Measurements from ENCODE around the gene FGF23.
A peak's percentile ranks its signal among the peaks of the same experiment; 100 is the strongest.
"Not testable (repeated sequence)": the region's sequence is repeated elsewhere in the genome, so short reads cannot be mapped to it uniquely, and the experiment has no call there.

The FGF23 gene

DNA sequence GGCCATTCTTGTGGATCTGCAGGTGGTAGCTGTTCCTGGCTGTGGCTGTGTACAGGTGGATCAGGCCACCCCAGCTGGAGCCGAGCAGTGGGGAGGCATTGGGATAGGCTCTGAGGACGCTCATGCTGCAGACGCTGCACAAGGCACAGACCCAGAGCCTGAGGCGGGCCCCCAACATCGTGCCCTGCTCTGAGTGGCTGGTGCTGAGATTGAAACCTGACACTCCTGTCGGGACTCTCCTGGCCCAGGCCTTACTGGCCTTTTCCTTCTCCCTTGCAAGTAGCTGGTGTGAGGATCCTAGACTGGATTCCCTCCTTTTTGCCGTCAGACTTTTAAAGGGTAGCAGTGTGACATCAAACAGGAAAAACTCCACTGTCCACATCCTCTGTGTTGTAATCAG lies at the start of gene FGF23:
Gene FGF23 (minus strand): TSS at position 308 of the 400 bp plus-strand sequence. CDS start 130 bp downstream, at position 178.
- DNase-seq = peak; percentile 43

DNA sequence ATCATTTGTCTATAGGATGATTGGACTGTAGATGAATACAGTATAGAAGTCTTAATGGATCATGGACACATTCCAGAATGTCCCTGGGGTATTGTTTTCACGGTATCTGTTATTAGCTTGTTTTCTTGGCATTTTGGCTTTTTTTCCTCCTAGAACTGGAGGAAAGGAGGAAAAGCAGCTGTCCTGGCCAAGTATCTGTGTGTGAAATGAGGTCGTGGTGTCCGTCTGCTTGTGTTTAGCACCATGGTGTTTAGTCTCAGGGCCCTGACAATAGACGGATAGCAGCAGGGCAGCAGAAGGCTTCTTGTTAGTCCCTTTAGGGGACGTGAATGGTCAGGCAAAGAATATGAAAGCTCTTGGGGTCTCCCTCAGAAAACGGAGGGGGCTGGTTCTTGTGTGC lies 44.9 kb upstream of the FGF23 start:
- DNase-seq = no peak

DNA sequence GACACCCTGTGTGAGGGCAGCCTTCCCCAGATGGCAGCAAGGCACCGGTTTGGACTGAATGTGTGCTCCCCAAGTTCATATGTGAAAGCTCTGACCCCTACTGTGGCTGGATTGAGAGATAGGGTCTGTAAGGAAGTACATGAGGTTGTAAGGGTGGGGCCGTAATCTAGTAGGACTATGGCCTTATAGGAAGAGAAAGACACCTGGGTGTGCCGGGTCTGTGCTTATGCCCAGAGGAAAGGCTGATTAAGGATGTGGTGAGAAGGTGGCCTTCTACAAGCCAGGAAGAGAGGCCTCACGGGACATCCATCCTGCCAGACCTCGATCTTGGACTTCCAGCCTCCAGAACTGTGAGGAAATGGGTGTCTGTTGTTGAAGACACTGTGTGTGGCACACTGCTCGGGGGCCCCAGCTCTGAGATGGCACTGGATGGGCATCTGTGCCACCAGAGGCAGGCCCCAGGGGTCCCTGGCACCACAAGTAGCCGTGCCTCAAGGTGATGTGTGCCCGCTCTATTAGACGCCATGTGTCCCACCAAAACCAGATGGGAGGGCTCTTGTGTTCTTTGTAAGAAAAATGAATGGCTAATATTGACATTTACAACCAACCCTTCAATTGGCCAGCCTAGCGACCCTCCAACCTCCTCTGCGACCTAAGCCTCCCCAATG lies 44.1 kb upstream of the FGF23 start:
- DNase-seq = no peak

DNA sequence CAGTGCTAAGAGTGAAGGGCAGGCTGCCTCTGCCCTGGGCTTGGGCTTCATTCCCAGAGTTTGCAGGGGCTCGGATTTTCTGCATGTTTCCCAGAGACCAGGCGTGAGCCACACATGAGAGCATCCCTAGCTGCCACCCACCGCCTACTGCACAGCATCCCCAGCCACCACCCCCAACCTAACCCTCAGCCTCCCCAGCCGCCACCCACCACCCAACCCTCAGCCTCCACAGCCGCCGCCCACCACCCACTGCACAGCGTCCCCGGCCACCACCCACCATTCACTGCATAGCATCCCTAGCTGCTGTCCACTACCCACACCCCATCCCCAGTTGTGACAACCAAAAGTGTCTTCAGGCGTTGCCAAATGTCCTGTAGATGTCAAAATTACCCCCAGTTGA lies 43.5 kb upstream of the FGF23 start:
- no peak for DNase-seq

DNA sequence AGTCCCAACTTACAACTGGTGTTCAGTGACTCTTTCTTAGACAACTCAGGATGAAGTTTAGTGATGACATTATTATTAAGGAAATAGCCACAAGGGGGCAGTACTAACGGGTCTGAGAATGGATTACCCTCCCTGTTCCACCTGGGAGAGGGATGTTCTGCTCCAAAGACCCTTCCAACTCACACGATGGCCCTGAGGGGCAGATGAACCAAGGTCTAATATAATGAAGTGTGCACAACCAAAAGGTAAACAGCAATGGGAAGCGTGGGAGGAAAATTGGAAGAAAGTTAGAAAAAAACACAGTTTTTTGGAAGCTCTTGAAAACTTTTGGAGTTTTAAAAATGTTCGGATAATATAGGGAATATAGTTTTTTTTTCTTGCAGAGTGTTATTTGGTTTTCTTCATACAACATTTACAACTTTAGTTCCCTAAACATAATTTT lies 42.1 kb upstream of the FGF23 start:
- no peak for DNase-seq

DNA sequence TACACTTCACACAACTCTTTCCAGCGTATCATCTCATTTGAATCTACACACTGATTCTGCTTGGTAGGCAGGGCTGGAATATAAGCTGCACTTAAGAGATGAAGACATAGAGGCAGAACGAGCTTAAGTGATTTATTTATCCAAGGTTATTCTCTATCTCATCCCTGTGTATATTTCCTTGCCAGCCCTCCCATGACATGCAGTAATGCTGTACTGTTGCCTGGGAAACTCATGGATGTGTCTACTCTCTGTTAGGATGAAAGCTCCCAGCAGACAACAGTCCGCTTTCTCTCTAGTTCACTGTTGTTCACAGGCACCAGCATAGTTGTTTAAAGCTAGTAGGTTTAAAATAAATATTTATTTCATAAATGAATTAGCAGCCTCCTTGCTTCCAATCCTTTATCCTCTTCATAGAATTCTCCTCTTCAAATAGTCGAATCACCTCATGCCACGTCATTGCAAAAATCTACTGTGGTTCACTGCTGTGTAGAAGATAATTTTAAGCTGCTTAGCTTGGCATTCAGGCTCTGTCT lies 40.7 kb upstream of the FGF23 start:
- DNase-seq = no peak

DNA sequence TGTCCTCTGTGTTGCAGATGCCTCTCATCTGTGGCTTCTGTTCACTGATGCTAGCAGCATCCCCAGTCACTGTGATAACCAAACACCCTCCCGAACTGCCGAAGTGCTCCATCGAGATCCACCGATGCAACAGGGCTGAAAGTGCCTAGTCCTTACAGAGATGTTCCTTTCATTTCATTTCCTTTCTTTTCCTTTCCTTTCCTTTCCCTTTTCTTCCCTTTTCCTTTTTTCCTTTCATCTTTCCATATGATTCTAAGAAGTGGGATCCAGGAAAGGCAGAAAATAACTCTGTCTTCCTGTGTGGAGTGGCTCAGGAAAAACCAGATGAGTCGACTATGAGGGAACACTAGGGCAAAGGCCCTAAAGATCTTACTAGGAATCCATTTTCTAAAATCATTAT lies 39.4 kb upstream of the FGF23 start:
- DNase-seq = no peak

DNA sequence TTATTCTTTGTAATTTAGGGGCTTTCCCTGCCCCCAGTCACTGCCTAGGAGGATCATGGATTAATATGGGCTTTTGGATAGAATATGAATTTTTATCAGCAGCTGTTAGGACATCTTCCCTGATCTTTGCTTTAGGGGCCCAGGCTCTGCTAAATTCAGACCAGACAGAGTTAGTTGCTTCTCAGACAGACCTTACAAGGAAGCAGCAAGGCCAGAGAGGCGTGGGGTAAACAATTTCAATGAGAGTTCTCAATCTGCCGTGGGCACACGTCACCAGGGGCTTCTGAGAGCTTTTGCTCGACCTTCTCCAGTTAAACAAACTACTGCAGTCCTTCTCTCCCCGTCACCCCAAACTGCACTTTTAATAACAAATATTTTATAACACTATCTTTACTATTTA lies 38.4 kb upstream of the FGF23 start:
- no peak for DNase-seq

DNA sequence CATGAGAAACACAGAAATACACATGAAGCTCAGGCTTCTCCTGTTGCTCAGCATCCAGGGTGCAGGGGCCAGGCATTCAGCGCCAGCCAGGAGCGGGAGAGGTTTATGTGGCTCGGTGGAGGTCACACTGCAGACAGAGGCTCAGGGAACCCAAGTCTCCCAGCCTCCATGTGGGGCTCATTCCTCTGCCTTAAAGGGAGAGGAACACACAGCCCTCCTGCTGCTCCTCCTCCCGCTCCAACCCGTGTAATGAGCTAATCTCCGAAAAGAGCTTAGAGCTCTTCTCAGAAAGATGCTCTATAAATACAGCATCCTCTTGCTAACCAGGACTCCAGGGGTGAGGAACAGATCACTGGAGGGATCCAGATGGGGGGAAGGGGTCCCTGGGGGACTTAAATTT lies 37.9 kb upstream of the FGF23 start:
- DNase-seq = no peak

DNA sequence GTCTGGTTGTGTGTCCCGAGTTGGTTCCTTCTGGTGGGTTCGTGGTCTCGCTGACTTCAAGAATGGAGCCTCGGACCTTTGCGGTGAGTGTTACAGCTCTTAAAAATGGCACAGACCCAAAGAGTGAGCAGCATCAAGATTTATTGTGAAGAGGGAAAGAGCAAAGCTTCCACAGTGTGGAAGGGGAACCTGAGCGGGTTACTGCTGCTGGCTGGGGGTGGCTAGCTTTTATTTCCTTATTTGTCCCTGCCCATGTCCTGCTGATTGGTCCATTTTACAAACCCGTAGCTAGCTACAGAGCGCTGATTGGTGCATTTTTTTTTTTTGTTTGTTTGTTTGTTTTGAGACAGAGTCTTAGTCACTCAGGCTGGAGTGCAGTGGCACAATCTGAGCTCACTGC lies 36.8 kb upstream of the FGF23 start:
- DNase-seq = no peak

DNA sequence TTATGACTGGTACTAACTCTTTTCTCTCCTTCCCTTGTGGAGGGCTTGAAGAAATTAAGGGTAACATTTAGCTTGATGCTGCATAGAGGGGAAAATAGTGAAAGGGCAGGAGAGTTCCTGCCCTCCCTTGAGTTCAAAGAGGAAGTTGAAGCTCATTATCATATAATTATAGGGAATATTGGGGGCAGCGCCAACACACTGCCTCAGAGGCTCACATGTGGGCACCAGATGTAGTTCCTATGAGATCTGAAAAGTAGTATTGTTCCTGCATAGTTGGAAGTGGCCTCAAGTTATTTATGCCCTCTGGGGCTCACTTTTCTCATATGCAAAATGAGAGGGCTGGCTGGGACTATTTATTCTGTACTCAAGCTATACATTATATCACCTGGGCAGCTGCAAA lies 33.0 kb upstream of the FGF23 start:
- DNase-seq = no peak

DNA sequence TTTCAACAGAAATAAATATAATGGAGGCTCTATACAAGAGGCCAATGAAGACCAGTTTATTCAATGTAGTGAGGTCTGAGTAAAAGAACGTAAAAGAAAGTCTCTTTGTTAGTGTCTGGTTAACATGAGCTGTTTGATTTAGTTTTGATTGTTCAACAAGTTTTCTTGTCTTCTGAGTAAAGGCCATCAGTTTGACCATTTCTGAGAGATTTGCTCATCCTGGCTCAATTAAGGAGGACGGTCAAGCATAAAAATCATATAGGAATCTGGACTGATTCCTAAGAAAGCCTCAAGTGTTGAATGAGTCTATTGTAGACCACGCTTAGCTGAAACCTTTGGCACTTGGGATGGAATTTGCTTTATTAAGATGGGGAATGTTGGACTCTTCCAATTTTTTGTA lies 32.5 kb upstream of the FGF23 start:
- DNase-seq = no peak

DNA sequence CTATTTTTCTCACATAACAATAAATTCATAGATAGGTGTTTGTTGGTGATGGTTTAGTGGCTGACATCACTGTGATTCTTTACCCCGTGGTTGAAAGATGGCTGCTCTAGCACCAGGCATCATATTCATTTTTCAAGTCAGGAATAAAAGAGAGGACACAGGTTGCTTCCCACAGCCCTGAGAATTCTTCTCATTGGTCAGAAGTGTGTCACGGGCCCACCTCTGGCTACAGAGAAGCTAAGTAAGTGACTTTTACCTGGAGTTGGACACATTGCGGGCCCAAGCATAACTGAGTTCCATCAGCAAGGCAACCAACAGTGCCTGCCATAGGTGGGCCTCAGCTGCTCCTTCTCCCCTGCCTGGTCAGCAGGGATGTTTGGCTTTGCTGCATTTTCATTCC lies 27.6 kb upstream of the FGF23 start:
- no peak for DNase-seq

DNA sequence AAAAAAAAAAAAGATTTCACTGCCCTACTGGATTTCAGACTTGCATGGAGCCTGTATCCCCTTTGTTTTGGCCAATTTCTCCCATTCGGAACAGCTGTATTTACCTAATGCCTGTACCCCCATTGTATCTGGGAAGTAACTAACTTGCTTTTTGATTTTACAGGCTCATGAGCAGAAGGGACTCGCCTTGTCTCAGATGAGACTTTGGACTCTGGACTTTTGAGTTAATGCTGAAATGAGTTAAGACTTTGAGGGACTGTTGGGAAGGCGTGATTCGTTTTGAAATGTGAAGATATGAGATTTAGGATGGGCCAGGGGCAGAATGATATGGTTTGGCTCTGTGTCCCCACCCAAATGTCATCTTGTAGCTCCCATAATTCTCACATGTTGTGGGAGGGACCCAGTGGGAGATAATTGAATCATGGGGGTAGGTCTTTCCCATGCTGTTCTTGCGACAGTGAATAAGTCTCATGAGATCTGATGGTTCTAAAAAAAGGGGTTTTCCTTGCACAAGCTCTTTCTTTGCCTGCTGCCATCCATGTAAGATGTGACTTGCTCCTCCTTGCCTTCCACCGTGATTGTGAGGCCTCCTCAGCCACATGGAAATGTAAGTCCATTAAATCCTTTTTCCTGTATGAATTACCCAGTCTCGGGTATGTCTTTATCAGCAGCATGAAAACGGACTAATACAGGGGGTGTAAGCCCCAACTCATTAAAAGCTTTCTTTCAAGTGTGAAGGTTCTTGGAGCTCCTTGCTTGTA lies 25.5 kb upstream of the FGF23 start:
- not testable (repeated sequence) for DNase-seq

DNA sequence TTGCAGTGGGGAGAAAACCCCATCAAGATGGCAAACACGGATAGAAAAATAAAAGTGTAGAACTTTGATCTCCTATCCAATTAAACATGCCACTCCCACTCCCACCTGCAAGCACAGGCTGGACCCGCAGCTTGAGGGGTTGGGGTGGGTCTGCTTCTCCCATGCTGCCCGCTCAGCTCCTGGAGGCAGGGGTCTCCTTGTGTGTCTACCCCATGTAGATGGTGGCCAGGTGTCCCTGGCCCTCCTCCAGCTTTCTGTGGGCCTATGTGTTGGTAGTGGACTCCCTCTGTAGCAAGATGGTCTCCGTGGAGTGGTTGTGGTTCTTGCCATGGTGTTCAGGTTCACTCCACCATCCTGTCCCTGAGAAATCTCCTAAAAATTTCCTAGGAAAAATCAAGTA lies 23.5 kb upstream of the FGF23 start:
- no peak for DNase-seq

DNA sequence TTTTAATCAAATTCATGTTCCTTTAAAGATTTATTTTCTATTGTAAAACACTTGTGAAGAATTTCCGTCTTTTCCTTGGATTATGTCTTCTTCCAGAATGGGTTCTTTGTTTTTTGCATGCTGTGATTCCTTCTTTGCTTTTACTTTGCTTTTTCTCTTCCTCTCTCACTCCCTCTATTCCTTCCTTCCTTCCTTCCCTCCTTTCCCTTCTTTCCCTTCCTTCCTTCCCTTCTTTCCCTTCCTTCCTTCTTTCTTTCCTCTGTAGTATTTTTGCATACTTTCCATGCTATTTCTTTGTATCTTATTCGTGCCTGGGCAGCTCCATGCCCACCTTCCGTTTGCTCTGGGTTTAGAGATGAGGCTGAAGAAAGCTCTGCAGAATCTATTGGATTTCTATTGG lies 21.6 kb upstream of the FGF23 start:
- no peak for DNase-seq

DNA sequence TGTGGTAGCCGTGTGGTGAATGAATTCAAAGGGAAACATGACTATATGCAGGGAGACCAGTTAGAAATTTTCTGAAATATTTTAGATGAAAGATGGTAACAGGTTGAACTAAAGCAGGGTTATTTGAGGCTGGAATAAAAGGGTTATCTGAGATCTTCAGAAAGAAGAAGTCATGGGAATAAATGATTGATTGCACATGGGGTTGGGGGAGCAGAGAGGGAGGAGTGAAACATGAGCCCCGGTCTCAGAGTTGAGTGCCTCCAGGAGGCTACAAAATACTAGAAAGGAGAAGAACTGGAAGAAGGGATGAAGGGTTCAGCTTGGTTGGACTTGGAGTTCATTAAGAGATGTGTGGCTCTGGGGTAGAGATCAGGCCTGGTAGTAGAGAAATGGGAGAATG lies 16.3 kb upstream of the FGF23 start:
- DNase-seq = no peak

DNA sequence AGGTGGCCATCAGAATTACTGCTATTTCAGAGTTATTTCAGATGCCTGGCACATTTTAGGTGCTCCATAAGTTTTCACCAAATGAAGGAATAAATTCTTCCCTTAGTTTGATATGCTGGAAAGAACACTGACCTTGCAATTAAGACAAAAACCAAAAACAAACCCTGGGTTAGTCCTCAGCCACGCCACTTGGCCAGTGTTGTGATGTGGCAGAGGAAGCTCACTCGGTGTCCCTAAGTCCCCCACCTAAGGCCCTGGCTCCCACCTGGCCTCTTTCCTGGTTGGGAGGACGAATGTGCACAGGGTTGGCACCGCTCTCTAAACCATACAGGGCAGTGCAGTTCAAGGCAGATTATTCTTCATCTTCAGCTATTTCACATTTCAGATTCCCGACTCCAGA lies 13.7 kb upstream of the FGF23 start:
- no peak for DNase-seq

DNA sequence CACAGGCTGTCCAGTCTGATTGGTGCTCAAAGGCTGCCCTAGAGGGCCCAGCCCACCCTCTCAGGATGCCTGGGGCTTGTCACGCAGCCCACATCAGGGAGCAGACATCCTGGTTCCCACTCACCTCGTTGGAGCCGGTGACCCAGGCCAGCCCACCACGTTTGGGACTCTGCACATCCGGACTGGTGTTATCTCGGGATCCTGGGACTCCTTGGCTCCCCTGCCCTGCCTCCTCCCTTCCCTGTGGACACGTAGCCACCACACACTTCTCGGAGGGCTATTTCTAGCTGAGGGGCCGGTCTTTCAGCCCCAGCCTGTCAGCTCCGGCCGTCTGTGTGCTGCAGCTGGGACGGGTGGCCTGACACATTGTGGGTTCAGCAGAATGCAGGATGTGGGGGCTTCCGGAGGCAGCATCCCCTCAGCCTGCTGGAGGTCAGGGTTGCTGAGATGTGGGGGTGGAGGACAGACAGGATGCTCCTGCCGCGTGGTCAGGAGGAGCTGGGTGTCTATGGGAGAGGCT lies 12.8 kb upstream of the FGF23 start:
- peak; percentile 51 for DNase-seq

DNA sequence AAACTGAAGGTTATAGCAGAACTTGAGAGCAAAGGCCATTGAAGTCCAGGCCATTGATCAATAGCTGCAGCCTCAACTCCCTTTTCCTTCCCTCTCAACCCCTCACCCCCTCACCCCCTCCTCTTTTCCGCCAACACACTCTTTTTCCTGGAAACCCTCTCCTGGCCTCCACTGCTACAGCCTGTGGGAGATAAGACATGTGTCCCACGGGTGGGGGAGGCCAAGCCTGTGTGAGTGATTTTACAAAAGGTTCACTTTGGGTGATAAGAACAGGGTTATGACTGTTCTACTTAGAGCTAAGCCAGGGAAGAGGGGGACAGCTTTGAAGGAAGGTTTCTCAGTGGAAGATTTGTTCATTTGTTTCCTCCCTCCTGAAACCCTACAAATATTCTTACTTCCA lies 9.2 kb upstream of the FGF23 start:
- no peak for DNase-seq

DNA sequence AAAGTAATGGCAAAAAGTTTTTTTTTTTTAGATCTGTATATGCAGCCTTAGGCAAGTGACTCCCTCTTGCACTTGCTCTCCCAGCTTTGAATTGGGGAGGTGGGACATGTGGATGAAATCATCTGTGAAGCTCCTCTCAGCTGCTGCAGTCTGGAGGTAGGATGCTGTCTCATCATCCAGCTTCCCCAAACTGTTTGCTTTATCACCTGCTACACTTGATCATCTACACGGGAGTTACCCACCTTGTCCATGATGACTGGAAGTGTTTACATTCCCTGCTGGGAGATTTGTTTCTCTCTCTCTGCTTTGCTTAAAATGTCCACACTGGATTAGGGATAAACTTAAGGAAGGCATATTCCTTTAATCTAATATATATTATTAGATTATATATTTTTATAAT lies 8.5 kb upstream of the FGF23 start:
- DNase-seq = no peak

DNA sequence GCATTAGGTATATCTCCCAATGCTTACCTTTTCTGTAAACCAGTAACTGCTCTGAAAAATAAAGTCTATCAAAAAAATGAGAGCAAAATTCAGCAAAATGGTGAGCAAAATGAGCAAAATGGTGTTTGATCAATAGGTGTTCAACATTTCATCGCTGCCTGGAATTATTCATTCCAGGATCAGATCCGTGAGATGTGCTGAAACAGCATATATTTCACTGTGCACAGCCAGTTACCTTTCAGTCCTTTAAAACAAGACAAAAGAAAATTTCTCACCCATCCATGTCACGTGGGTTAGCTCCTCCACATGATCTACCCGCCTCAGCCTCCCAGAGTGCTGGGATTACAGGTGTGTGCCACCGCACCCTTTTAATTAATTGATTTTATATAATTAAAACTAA lies 8.1 kb upstream of the FGF23 start:
- no peak for DNase-seq

DNA sequence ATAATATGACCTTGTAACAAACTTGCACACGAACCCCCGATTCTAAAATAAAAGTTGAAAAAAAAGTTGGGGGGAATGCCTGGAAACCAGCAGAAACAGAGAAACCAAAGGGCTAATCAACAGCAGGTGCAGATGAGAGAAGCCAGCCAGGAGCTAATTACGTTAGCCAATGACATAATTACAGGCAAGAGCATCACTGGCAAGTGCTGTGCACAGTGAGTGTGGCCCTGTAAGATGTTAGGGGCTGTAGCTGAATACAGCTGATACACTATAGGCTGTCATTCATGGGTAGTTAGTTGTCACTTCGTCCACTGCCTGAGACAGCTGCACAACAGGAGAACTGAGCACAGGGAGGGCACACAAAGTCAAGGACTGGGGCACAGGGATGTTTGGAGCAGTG lies 7.3 kb upstream of the FGF23 start:
- no peak for DNase-seq

DNA sequence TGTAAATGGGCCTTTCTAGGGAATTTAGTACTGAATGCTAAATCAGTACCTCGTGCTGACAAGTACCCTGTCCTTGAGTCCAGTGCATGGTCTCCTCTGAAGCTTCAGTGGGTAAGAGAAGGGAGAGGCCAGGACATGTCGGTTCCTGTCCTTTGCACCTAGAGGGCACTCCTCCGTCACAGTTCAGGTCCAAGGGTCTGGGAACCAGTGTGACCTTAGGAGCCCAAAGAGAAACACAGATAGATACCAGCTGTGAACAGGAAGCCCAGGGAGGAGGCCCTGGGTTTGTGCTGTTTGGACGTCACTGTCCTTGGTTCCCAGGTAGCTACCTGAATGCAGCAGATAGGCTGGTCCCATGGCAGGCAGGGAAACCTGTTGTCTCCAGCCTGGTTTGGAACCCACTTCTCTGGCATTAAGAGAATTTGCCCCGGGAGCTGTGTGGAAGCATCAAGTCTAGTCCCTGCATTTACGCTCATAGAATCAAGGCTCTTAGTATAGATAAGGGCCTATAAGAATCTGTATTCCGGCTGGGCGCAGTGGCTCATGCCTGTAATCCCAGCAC lies 3.9 kb upstream of the FGF23 start:
- DNase-seq = no peak
